Right lobe of liver (tissue), 4 donors: Measurements from ENCODE around the gene C8A.

ENCODE experiments used
- POLR2A ChIP-seq: fragments of 450-650 bp; IDR thresholded peaks from one replicate; pipeline ENCODE4 v1.6.1; 2017; ENCODE audit warnings: antibody characterized with exemption, mild to moderate bottlenecking
- TF ChIP-seq, protein P1 (sequence below), 4 donors: fragments of 200-600 bp in 3 of 4; fragments of 450-650 bp in 1 of 4; IDR thresholded peaks; one replicate each; pipeline versions ENCODE4 v1.5.1 to v1.8.0; 2016 to 2022; ENCODE audit warnings: antibody characterized with exemption in 4 of 4, mild to moderate bottlenecking in 2 of 4
- donor health status: DM: no; HTN: no; CAD: no.
- donor health status: DM: no; HTN: no; CAD: no.
- donor health status: DM: no; HTN: yes; CAD: no.

DNA sequence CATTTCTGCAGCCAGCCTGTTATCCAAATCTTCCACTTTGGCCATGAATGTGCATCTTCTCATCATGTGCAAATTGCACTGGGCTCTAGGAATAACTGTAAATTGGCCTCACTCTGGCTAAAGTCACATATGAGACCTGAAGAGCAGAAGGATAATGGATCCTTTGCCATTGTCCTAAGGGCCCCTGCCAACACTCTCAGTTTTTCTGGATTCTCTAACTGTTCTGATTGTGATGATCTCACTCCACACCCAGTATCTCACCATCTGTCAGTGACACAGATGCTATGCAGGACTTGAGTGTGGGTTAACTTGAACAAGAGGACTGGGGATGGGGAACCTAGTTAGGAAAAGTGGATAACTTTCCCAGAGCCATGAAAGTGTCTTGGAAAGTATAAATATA lies 26.9 kb upstream of the C8A start:
- TF ChIP-seq, protein P1, sequence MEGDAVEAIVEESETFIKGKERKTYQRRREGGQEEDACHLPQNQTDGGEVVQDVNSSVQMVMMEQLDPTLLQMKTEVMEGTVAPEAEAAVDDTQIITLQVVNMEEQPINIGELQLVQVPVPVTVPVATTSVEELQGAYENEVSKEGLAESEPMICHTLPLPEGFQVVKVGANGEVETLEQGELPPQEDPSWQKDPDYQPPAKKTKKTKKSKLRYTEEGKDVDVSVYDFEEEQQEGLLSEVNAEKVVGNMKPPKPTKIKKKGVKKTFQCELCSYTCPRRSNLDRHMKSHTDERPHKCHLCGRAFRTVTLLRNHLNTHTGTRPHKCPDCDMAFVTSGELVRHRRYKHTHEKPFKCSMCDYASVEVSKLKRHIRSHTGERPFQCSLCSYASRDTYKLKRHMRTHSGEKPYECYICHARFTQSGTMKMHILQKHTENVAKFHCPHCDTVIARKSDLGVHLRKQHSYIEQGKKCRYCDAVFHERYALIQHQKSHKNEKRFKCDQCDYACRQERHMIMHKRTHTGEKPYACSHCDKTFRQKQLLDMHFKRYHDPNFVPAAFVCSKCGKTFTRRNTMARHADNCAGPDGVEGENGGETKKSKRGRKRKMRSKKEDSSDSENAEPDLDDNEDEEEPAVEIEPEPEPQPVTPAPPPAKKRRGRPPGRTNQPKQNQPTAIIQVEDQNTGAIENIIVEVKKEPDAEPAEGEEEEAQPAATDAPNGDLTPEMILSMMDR (IDR thresholded peaks at IDR 0.05), result no peak
- TF ChIP-seq POLR2A, result no peak
